Astrocyte (in vitro differentiated cells and primary cell): ENCODE measurements around the gene OTX2.

Source experiments
- CTCF ChIP-seq: IDR thresholded peaks from 2 replicates; pipeline ENCODE4 v1.5.1; 2011; ENCODE audit warnings: low read depth, mild to moderate bottlenecking, inconsistent platforms, low read length, moderate library complexity; ENCODE audit not compliant: insufficient read depth
- EZH2 ChIP-seq: IDR thresholded peaks from 2 replicates; pipeline ENCODE4 v1.6.1; 2012; ENCODE audit warnings: mild to moderate bottlenecking, low read length, inconsistent platforms; ENCODE audit not compliant: insufficient read depth

- TF ChIP-seq CTCF = no peak
- no peak for TF ChIP-seq EZH2
Measured at GRCh38 chr14:56753396-56753795, 56.9 kb downstream of the OTX2 start.
